GM04504 (cell line): ENCODE measurements around the gene CALR.
A peak's percentile ranks its signal among the peaks of the same experiment; 100 is the strongest.
"Not testable (repeated sequence)": the region's sequence is repeated elsewhere in the genome, so short reads cannot be mapped to it uniquely, and the experiment has no call there.

Source experiments
- DNase-seq: peaks from one replicate; pipeline ENCODE4 v3.0.0-alpha.2; 2012; ENCODE audit warnings: low read depth

Gene CALR

DNA sequence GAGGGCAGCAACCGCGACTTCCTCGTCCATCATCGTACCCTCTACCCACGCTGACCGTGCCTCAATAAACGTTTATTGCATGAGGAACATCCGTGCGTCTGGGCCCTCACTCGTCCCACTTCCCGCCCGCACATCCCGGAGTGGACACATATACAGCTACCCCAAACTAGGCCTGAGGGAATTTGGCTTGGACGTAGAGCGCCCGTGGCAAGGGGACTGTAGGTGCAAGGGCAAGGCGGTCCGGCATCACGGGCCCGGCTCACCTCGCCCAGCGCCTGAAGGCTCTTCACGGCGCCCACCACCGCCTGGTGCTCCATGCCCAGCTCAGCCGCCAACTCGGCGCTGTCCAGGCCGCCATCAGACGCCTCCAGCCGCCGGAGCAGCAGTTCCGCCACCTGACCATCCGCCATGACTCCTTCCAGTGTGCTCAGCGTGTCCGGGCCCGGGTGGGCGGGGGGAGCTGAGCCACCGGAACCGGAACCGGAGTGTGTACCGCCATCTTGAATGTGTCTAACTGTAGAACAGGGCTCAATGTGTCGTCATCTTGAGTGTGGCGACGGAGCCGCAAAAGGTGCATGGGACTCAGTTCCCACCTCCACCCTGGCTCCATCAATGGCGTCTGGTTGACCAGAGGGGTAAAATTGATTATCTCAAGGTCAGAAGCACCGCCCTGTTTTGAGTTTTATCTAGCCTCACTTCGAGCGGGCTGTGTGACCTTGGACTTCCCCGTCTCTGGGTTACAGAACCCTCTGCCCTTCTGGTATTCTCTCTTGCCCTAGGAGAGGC, 4.9 kb upstream of the CALR start, which contains the start of gene FARSA:
FARSA (minus strand) TSS at position 425 of the 786 bp plus-strand sequence; CDS start at position 410, 15 bp downstream.
- DNase-seq: peak; percentile 76

DNA sequence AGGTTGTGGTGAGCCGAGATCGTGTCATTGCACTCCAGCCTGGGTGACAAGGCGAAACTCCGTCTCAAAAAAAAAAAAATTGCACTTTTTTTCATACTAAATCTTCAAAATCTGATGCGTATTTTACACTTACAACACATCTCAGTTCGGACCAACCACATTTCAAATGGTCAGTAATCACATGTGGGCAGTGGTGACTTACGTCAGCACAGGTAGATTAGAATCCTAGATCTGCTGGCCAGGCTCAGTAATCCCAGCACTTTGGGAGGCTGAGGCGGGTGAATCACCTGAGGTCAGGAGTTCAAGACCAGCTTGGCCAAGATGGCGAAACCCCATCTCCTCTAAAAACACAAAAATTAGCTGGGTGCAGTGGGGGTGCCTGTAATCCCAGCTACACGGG, 3.3 kb upstream of the CALR start:
- no peak for DNase-seq

DNA sequence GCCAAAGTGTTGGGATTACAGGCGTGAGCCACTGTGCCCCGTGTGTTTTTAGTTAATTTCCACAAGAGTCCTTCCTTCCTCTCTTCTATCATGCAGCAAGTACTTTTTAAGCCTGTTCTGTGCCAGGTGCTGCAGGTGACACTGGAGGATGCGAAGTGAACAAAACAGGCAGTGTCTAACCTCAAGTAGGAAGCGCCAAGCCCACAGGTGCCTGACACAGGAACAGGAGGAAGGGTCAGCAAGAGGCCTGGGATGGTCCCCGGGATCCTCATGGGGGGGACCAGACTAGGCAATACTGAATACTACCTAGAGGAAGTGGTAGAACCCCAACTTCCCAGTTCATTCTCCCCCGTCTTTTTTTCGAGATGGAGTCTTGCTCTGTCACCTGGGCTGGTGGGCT, 1.8 kb upstream of the CALR start:
- DNase-seq: no peak

DNA sequence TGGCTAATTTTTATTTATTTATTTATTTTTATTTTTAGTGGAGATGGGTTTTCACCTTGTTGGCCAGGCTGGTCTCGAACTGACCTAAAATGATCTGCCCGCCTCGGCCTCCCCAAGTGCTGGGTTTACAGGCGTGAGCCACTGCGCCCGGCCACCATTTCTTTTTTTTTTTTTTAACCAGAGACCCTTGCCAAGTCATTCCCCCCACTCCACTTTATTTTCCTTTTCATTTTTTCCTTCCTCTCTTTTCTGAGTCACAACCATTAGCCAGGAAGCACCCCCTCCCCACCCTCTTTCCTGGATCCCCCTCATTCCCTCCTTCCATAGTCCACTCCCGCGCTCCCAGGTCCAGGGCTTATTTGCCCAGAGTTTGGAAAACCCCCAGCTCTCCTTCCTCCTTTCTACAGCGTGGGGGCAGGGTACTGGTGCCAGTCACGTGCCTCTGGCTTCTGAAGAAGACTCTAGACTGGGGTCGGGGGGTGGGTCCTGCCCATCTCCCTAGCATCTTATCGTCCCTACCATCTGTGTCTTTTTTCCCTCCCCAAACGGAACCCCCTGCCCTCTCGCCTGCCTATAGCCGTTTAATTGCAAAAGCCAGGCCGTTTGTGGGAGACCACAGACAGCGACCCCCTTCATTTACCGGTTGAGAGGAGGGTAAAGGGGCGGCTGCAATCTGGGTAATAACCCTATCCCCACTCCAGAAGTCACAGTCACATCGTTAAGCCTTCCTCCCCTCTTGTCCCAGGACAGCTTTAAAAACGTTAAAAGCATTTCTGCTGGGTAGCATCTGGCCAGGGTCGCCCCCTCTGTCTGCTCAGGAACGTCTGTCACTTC, 1.1 kb upstream of the CALR start:
- no peak for DNase-seq

DNA sequence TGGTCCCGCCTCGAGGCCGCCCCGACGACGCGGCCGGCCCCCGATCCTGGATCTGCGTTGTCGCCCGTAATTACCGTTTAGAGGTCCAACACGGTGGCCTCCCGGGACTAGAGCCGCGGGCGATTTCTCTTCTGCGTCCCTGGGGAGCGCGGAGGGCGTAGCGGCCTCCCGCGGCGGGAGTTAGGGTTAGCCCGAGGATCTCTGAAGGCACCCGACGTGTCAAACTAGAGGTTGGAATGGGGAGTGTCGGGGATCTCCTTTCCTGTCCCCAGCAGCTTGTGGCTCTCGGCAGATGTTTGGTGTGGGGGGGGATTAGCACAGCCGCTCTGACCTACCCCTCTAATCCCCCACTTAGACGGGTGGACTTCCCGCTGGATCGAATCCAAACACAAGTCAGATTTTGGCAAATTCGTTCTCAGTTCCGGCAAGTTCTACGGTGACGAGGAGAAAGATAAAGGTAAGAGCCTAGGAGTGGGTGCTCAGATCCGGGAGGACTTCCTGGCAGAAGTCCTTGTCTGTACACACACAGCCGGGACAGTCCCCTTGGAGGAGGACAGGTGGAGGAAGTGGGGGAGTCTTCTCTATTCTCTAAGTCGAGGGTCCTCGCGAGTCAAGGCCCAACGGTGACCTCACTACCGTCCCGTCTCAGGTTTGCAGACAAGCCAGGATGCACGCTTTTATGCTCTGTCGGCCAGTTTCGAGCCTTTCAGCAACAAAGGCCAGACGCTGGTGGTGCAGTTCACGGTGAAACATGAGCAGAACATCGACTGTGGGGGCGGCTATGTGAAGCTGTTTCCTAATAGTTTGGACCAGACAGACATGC, 581 bp downstream of the CALR start:
- DNase-seq: no peak

DNA sequence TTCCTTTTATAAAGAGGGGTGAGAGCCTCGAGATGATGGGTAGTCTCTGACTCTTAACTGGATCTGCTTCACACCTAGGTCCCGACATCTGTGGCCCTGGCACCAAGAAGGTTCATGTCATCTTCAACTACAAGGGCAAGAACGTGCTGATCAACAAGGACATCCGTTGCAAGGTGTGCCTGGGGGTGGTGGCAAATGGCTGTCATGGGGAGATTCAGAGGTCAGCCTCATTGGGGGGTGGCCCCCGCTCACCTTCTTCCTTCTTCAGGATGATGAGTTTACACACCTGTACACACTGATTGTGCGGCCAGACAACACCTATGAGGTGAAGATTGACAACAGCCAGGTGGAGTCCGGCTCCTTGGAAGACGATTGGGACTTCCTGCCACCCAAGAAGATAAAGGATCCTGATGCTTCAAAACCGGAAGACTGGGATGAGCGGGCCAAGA, 1.6 kb downstream of the CALR start:
- DNase-seq: no peak

DNA sequence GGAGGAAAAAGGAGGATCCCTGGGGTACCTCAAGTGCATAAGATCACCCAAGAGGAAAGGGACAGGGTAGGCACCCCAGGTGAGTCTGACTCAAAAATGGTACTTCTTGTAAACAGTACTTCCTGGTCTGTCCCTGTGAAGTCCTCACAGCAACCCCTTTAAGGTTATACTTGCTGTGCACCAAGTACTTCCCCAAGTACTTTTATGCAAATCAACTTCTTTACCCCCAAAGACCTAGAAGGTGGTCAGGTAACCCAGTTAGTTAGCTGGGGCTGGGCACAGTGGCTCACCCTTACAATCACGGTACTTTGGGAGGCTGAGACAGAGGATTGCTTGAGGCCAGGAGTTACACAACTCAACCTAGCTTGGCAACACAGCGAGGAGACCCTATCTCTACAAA, 2.5 kb downstream of the CALR start:
- DNase-seq: no peak

DNA sequence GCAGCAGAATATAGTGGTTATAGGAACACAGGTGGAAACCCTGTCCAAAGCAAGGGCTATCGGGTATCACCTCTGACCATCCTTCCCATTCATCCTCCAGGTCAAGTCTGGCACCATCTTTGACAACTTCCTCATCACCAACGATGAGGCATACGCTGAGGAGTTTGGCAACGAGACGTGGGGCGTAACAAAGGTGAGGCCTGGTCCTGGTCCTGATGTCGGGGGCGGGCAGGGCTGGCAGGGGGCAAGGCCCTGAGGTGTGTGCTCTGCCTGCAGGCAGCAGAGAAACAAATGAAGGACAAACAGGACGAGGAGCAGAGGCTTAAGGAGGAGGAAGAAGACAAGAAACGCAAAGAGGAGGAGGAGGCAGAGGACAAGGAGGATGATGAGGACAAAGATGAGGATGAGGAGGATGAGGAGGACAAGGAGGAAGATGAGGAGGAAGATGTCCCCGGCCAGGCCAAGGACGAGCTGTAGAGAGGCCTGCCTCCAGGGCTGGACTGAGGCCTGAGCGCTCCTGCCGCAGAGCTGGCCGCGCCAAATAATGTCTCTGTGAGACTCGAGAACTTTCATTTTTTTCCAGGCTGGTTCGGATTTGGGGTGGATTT, 5.1 kb downstream of the CALR start:
- no peak for DNase-seq

DNA sequence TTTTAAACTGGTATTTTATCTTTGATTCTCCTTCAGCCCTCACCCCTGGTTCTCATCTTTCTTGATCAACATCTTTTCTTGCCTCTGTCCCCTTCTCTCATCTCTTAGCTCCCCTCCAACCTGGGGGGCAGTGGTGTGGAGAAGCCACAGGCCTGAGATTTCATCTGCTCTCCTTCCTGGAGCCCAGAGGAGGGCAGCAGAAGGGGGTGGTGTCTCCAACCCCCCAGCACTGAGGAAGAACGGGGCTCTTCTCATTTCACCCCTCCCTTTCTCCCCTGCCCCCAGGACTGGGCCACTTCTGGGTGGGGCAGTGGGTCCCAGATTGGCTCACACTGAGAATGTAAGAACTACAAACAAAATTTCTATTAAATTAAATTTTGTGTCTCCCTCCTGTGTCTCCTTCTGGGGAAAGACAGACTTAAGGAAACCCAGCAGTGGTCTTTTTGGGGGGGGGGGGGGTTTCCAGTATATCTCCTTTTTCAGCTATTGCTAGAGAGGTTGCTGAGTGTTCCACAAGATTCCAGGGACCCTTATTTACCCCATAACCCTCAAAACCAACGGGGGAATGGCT, 5.8 kb downstream of the CALR start:
- no peak for DNase-seq

DNA sequence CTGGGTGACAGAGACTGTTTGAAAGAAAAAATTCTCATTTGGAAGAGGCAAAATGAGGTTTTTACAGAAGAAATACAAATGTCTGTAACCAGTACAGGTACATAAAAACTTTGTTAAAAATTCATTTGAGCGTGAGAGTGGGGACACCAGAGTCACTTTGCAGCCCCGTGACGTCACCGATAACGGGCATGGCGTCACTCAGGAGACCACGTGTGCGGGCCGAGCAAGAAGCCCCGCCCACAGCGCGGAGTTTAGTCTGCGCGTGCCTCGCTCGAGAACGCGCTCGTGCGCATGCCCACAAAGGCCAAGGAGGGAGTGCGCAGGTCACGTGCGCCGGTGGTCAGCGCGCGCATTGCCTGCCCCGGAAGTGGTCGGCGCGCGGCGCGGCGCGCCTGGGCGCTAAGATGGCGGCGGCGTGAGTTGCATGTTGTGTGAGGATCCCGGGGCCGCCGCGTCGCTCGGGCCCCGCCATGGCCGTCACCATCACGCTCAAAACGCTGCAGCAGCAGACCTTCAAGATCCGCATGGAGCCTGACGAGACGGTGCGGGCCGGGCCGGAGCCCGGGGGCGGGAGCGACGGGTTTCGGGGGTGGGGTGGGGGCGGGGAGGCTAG, 7.2 kb downstream of the CALR start, which contains the start of gene RAD23A:
RAD23A (plus strand) TSS at position 384 of the 613 bp plus-strand sequence; CDS start at position 471, 87 bp downstream.
- peak; percentile 95 for DNase-seq

DNA sequence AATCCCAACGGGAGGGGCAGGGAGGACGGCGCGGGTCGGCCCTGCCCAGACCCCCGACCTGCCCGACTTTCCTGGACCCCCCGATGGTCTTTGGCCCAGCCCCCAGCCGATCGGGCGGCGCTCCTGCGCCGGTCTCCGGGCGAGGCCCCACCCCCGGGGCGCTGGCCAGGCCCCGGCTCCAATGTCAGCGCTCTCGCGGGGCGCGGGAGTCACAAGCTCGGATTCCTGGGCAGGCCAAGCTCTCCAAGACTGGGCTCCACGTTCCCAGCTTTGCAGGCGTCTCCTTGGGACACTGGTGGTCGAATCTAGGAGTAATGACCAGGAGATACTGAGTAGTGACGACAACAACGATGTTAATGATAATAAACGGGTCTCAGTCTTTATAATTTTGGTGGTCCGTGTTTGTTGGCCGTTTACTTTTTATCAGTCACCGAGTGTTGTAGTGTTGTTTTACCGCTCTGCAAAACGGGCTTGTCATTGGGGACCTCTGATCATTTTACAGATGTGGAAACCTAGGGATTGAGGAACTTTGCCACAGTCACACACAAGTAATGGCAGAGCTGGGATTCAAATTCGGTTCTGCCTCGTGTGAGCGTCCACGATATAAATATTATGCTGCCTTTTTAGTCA, 7.8 kb downstream of the CALR start:
- DNase-seq: no peak

DNA sequence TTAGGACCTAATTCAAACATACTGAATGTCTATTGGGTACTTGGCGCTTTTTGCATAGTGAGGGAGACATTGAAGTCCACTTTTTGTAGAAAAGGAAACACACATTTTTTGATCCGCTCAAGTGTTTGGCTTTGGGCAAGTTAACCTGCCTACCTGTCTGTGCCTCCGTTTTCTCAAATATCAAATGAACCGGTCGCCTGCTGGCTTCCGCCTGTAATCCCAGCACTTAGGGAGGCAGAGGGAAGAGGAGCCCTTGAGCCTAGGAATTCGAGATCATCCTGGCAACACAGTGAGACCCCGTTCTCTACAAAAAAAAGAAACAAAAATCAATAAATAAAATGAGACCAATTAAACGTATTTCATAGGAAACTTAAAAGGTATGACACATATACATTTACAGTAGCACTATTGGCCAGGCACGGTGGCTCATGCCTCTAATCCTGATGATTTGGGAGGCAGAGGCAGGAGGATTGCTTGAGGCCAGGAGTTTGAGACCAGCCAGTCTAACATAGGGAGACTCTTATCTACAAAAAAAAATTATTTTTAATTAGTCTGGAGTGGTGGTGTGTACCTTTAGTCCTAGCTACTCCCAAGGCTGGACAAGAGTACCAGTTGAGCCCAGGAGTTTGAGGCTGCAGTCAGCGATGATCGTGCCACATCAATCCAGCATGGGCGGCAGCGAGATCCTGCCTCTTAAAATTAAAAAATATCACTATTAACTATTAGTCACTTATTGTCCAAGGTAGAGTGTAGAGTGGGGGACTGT, 8.5 kb downstream of the CALR start:
- no peak for DNase-seq

DNA sequence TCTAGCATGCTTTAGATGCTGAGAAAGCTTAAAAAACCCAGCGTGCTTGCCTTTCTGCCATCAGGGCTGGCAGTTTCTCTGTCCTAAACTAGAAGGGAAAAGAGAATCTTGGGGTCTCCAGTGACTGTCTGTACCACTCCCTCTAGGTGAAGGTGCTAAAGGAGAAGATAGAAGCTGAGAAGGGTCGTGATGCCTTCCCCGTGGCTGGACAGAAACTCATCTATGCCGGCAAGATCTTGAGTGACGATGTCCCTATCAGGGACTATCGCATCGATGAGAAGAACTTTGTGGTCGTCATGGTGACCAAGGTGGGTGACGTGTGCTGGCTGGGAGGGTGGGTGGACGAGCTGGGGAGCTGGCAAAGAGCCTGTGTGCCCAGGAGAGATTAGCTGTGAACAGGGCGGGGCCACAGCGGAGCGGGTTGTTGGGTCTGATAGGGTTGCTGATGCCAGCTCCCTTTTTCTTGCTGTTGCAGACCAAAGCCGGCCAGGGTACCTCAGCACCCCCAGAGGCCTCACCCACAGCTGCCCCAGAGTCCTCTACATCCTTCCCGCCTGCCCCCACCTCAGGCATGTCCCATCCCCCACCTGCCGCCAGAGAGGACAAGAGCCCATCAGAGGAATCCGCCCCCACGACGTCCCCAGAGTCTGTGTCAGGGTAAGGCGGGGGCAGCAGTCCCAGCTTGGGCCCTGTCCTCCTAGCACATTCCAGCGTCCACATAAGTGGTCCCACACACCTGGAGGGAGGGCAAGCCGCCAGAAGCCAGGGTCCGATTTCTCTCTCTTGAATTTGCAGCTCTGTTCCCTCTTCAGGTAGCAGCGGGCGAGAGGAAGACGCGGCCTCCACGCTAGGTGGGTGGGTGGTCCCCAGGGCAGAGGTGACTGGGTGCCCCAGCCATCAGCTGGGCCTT, 9.5 kb downstream of the CALR start:
- no peak for DNase-seq

DNA sequence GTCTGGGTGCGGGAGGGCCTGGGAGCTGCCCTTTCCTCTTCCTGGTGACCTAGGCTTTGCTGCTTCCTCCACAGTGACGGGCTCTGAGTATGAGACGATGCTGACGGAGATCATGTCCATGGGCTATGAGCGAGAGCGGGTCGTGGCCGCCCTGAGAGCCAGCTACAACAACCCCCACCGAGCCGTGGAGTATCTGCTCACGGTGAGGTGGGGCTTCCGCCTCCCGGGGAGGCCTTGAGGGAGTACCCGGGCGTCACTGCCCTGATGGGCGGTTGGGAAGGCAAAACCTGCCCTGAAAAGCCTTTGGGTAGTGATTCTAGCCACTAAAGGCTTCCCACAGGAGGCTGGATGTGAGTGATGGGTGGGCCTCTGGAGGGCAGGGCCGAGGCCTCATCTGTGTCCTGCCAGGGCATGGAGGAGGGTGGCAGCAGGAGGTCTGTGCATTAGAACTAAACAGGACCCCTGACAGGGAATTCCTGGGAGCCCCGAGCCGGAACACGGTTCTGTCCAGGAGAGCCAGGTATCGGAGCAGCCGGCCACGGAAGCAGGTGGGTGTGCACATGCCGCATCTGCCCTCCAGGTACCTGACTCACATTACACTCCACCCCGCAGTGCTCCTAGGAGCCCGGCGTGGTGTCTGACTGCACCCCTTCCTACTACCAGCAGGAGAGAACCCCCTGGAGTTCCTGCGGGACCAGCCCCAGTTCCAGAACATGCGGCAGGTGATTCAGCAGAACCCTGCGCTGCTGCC, 10.4 kb downstream of the CALR start:
- DNase-seq: no peak

DNA sequence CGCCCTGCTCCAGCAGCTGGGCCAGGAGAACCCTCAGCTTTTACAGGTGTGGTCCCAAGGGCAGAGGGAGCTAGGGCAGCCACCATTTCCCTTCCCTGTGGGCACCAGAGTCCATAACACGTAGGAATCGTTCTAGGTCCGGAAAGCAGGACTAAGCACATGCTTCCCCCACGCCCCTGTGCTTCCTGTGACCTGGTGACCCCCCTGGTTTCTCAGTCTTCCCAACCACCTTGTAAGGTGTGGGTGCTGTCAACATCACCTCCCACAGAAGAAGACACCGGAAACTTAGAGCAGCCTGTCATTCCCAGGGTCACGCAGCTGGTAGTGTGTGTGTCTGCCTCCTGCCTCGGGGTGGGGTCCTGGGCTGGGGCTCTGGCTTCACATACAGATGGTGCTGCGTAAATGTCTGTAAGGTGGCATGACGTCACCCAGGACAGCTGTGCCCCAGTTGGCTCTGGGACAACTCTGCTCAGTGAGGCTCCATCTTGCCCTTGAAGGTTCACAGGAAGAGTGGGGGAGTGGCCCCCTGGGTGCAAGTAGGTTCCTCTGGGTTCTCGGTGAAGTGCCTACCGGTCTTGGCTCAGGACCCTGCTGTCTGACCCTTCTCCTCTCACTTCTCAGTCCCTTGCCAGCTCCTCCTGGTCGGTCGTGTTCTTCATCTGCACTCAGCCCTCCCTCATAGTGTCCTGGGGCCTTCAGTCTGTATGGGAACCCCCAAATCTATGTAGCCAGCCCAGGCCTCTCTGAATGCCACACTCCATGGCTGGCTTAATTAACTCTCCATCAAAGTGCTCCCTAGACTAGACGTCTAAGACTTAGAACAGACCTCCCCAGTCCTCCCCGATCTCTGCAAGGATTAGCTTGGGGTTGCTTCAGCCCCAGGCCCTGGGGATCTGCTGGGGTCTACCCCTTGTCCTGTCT, 11.2 kb downstream of the CALR start:
- DNase-seq: no peak

DNA sequence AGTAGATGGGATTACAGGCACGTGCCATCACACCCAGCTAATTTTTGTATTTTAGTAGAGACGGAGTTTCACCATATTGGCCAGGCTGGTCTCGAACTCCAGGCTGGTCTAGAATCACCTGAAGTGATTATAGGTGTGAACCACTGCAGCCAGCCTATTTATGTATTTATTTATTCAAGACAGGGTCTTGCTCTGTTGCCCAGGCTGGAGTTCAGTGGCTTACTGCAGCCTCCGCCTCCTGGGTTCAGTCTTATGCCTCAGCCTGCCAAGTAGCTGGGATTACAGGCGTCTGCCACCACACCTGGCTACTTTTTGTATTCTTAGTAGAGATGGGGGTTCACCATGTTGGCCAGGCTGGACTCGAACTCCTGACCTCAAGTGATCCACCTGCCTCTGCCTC, 13.6 kb downstream of the CALR start:
- not testable (repeated sequence) for DNase-seq
